GM12878 (cell line): ENCODE results near the gene TRAF2. TPM values are rescaled to one million over a fixed set of nuclear protein-coding genes. Genes with fewer than 3 reads are reported as not detected.

Experiments
- ATAC-seq: fragments of 200-7000 bp; cut with Tn5 transposase; 3 replicates; pipeline ENCODE4 v1.9.1; 2020; ENCODE audit warnings: mild to moderate bottlenecking, moderate library complexity
- BruUV-seq: library from RNA; stranded (reverse); fragments of 400-500 nt; replicated peaks from 2 replicates; lab custom pipeline; 2021; lab: Mats Ljungman, UMichigan
- CTCF ChIA-PET: fragments of 300-600 bp; sonication (Branson Sonifier 250); formaldehyde crosslinking; extraction: SDS; loops from one replicate; lab custom pipeline; 2021; ENCODE audit warnings: inconsistent platforms; lab: Yijun Ruan, JAX
- POLR2A ChIA-PET: fragments of 350-600 bp; formaldehyde crosslinking; extraction: SDS; loops from one replicate; lab custom pipeline; 2021; ENCODE audit warnings: inconsistent platforms; lab: Charles Lee
- RAD21 ChIA-PET: fragments of 300-600 bp; sonication (Branson Sonifier 250); formaldehyde crosslinking; loops from one replicate; lab custom pipeline; 2023; ENCODE audit warnings: antibody characterized with exemption; ENCODE audit not compliant: unreplicated experiment; lab: Charles Lee
- SMC1A ChIA-PET: fragments of 300-600 bp; sonication (Branson Sonifier 250); formaldehyde crosslinking; loops from one replicate; lab custom pipeline; 2023; ENCODE audit not compliant: unreplicated experiment, uncharacterized antibody; lab: Charles Lee
- DNase-seq: peaks from one replicate; pipeline ENCODE4 v3.0.0-alpha.2; 2011; ENCODE audit warnings: low read depth, low spot score
- FAIRE-seq: peaks from 3 replicates; lab custom pipeline; 2011; peaks lifted over from hg19 to GRCh38; lab: Jason Lieb, UNC
- H2AFZ ChIP-seq: 2 replicates; pipeline ENCODE4 v1.6.0; 2011; ENCODE audit warnings: low read depth, low read length, control low read depth; ENCODE audit not compliant: control insufficient read depth
- H3K27ac ChIP-seq: 2 replicates; pipeline ENCODE4 v1.5.1; 2011; ENCODE audit warnings: control low read depth; ENCODE audit not compliant: control insufficient read depth, insufficient read depth
- H3K27me3 ChIP-seq, 2 experiments: replicated peaks in 1 of 2; 2 replicates each; pipeline versions ENCODE4 v1.6.0 to v1.6.1; 2011; ENCODE audit warnings: low read length in 1 of 2; ENCODE audit not compliant: control insufficient read depth in 2 of 2, insufficient read depth in 2 of 2
- H3K36me3 ChIP-seq, 2 experiments: 2 replicates each; pipeline ENCODE4 v1.5.1; 2011; ENCODE audit warnings: low read length in 1 of 2; ENCODE audit not compliant: control insufficient read depth in 2 of 2, insufficient read depth in 2 of 2
- H3K4me1 ChIP-seq: 2 replicates; pipeline ENCODE4 v1.6.1; 2011; ENCODE audit warnings: mild to moderate bottlenecking, low read length, moderate library complexity, mixed read lengths; ENCODE audit not compliant: control insufficient read depth, insufficient read depth
- H3K4me2 ChIP-seq: 2 replicates; pipeline ENCODE4 v1.6.0; 2011; ENCODE audit warnings: control low read depth; ENCODE audit not compliant: control insufficient read depth, insufficient read depth
- H3K4me3 ChIP-seq: fragments of 200-600 bp; sonication (generic); 2 replicates; pipeline ENCODE4 v1.5.1; 2016
- H3K79me2 ChIP-seq: 2 replicates; pipeline ENCODE4 v1.6.0; 2011; ENCODE audit warnings: low read length; ENCODE audit not compliant: control insufficient read depth, insufficient read depth
- H3K9ac ChIP-seq: 2 replicates; pipeline ENCODE4 v1.8.0; 2011; ENCODE audit warnings: low read length, control low read depth, mixed read lengths; ENCODE audit not compliant: control insufficient read depth, insufficient read depth
- H3K9me3 ChIP-seq: replicated peaks from 3 replicates; pipeline ENCODE4 v1.5.1; 2011; ENCODE audit warnings: mild to moderate bottlenecking, low read length; ENCODE audit not compliant: control insufficient read depth, insufficient read depth
- H4K20me1 ChIP-seq: 2 replicates; pipeline ENCODE4 v1.6.0; 2011; ENCODE audit not compliant: control insufficient read depth, insufficient read depth
- BCL11A ChIP-seq: IDR thresholded peaks from 2 replicates; pipeline ENCODE4 v1.6.1; 2011; ENCODE audit warnings: low read depth, low read length
- CEBPB ChIP-seq, 2 experiments: fragments of 150-350 bp in 1 of 2; IDR thresholded peaks; 2 replicates each; pipeline ENCODE4 v1.6.1; 2012 to 2014; ENCODE audit warnings: low read depth in 2 of 2, low read length in 2 of 2, borderline replicate concordance in 1 of 2, inconsistent platforms in 1 of 2
- IRF5 ChIP-seq: fragments of 450-650 bp; IDR thresholded peaks from 2 replicates; pipeline ENCODE4 v1.6.1; 2017; ENCODE audit warnings: borderline replicate concordance
- JUNB ChIP-seq: IDR thresholded peaks from 2 replicates; pipeline ENCODE4 v1.6.1; 2016; ENCODE audit warnings: antibody characterized with exemption, mild to moderate bottlenecking
- KDM1A ChIP-seq: fragments of 200-600 bp; sonication (generic); IDR thresholded peaks from 2 replicates; pipeline ENCODE4 v1.6.1; 2016; ENCODE audit warnings: borderline replicate concordance
- KLF5 ChIP-seq: fragments of 450-650 bp; IDR thresholded peaks from 2 replicates; pipeline ENCODE4 v1.6.1; 2014; ENCODE audit warnings: mild to moderate bottlenecking; ENCODE audit not compliant: partially characterized antibody
- MEF2A ChIP-seq: IDR thresholded peaks from 2 replicates; pipeline ENCODE4 v1.6.1; 2011; ENCODE audit warnings: low read depth, mild to moderate bottlenecking, low read length, moderate library complexity; ENCODE audit not compliant: insufficient read depth
- MEF2B ChIP-seq: fragments of 450-650 bp; IDR thresholded peaks from 2 replicates; pipeline ENCODE4 v1.6.1; 2018; ENCODE audit warnings: mild to moderate bottlenecking, moderate library complexity; ENCODE audit not compliant: partially characterized antibody, poor library complexity, severe bottlenecking
- NFIC ChIP-seq: IDR thresholded peaks from 2 replicates; pipeline ENCODE4 v1.6.1; 2012; ENCODE audit warnings: low read depth, mild to moderate bottlenecking, inconsistent platforms, low read length, moderate library complexity
- POLR2A ChIP-seq: IDR thresholded peaks from 2 replicates; pipeline ENCODE4 v1.6.1; 2011; ENCODE audit warnings: low read depth, mild to moderate bottlenecking, low read length
- RELA ChIP-seq: fragments of 450-650 bp; IDR thresholded peaks from 2 replicates; pipeline ENCODE4 v1.8.0; 2014; ENCODE audit warnings: borderline replicate concordance; ENCODE audit not compliant: partially characterized antibody
- SREBF2 ChIP-seq: IDR thresholded peaks from 2 replicates; pipeline ENCODE4 v1.6.1; 2012; ENCODE audit warnings: mild to moderate bottlenecking, low read length
- SUPT20H ChIP-seq: IDR thresholded peaks from 2 replicates; pipeline ENCODE4 v1.6.1; 2011; ENCODE audit warnings: low read depth, mild to moderate bottlenecking, low read length, moderate library complexity, borderline replicate concordance; ENCODE audit not compliant: control insufficient read depth
- TAF1 ChIP-seq: IDR thresholded peaks from 2 replicates; pipeline ENCODE4 v1.6.1; 2011; ENCODE audit warnings: mild to moderate bottlenecking, low read depth, low read length, borderline replicate concordance
- ZNF687 ChIP-seq: fragments of 450-650 bp; IDR thresholded peaks from 2 replicates; pipeline ENCODE4 v1.6.1; 2017; ENCODE audit warnings: mild to moderate bottlenecking, moderate library complexity
- ZZZ3 ChIP-seq: IDR thresholded peaks from 2 replicates; pipeline ENCODE4 v1.6.1; 2011; ENCODE audit warnings: low read depth; ENCODE audit not compliant: control insufficient read depth, insufficient read length
- WGBS: methylation state at CpG from one replicate; pipeline ENCODE4 v1.1.6; 2016; ENCODE audit warnings: low lambda C conversion rate; ENCODE audit not compliant: insufficient replicate concordance, insufficient coverage; ENCODE audit errors: missing lambda C conversion rate; 5-methylcytosine and 5-hydroxymethylcytosine counted together
- in situ Hi-C: fragments of 300-500 bp; cut with MboI; formaldehyde crosslinking; loops from 9 replicates; pipeline ENCODE4 v1.14.3; 2018; ENCODE audit warnings: mixed read lengths
- intact Hi-C: fragments of 100-400 bp; cut with micrococcal nuclease; formaldehyde crosslinking; loops from one replicate; pipeline ENCODE4 v1.14.2; 2022; ENCODE audit not compliant: unreplicated experiment
- polyA plus RNA-seq, 11 experiments: library from polyadenylated mRNA; depleted of rRNA in 4 of 11; unstranded in 6 of 11; stranded (reverse) in 5 of 11; fragments of >200 nt; fragmentation: Nextera tagmentation in 4 of 11; fragmentation: Illumina TruSeq in 1 of 11; extraction: Ambion mirVana in 4 of 11; extraction: Trizol in 1 of 11; gene quantifications; 1 replicate in 1 of 11; 2 replicates in 10 of 11; pipeline versions ENCODE4 v1.2.1 to v1.2.3, GENCODE V29; 2011 to 2016; ENCODE audit warnings: inconsistent platforms in 2 of 11, missing spikeins in 2 of 11, low read depth in 1 of 11
- total RNA-seq, 4 experiments: library from RNA; depleted of rRNA in 3 of 4; stranded (reverse); fragments of >200 nt in 3 of 4; fragmentation: Illumina TruSeq in 1 of 4; extraction: Trizol in 1 of 4; gene quantifications; 2 replicates each; pipeline versions ENCODE4 v1.2.1 to v1.2.3, GENCODE V29; 2013 to 2021

Gene TRAF2
- total and polyA plus RNA-seq, 10 of the 15 experiments (the other 5 are each of a cell fraction or from before 2014, with no cell fraction given) = 0.34 to 39.5 (median 18.7) TPM

GRCh38 chr9:136969150-136969549, 82.8 kb downstream of the TRAF2 start (continued):
- TF ChIP-seq ZNF687 = no peak
- no peak for TF ChIP-seq CEBPB (IDR thresholded peaks at IDR 0.05; ENCODE audit: borderline replicate concordance in 1 of 2, low read depth in 2 of 2, low read length in 2 of 2)
- no peak for TF ChIP-seq TAF1
- no peak for TF ChIP-seq SUPT20H
- no peak for TF ChIP-seq KDM1A
- TF ChIP-seq POLR2A = no peak
- no peak for TF ChIP-seq JUNB

- H3K79me2 ChIP-seq = no peaks in the 10 kb centered on the region
- no peaks in the 10 kb centered on the region for H3K36me3 ChIP-seq
- no peak overlapping the region for H3K4me3 ChIP-seq
- TF ChIP-seq MEF2B (no peak), IRF5 (no peak), ZZZ3 (no peak), RELA (no peak), SREBF2 (no peak), BCL11A (no peak), KLF5 (no peak), NFIC (no peak), MEF2A (no peak)
- FAIRE-seq = no peak
- BruUV-seq = no TSS peak
- in situ Hi-C loops = no loop called here
- WGBS = 5% methylated on average over 4 of the region's 5 CpGs
- no peaks in the 10 kb centered on the region; the same call in 1 of the 2 replicates for H4K20me1 ChIP-seq
- H3K9ac ChIP-seq = no peak overlapping the region
- SMC1A ChIA-PET = no interaction called here
- POLR2A ChIA-PET = no interaction called here
- intact Hi-C loops = no loop called here
- no peaks in the 10 kb centered on the region for H3K9me3 ChIP-seq
- no peak overlapping the region for H3K4me2 ChIP-seq
- RAD21 ChIA-PET = no interaction called here
- H3K4me1 ChIP-seq = peaks cover 7% of the 10 kb centered on the region
- CTCF ChIA-PET = no interaction called here
- DNase-seq = no peak
- ATAC-seq = no peak
- H3K27ac ChIP-seq = no peak overlapping the region
- H2AFZ ChIP-seq = no peak overlapping the region
- H3K27me3 ChIP-seq = no peaks in the 10 kb centered on the region
Measured at GRCh38 chr9:136969774-136970173, 83.5 kb downstream of the TRAF2 start.
